Mesothelial cell of epicardium (in vitro differentiated cells): ENCODE data around the gene ACTN1. TPM values are rescaled to one million over a fixed set of nuclear protein-coding genes. Genes with fewer than 3 reads are reported as not detected.
A peak's percentile ranks its signal among the peaks of the same experiment; 100 is the strongest.

Experiments used
- DNase-seq, 2 experiments: peaks; one replicate each; pipeline ENCODE4 v3.0.0; 2021; ENCODE audit warnings: low spot score in 2 of 2; ENCODE audit not compliant: unreplicated experiment in 2 of 2
- H3K27ac Mint-ChIP-seq: 2 replicates; pipeline ENCODE4 v1.8.0; 2021; ENCODE audit warnings: mixed read lengths
- H3K27me3 Mint-ChIP-seq: 2 replicates; pipeline ENCODE4 v1.8.0; 2021; ENCODE audit warnings: low read depth, mixed read lengths
- H3K36me3 Mint-ChIP-seq: 2 replicates; pipeline ENCODE4 v1.8.0; 2021; ENCODE audit warnings: mixed read lengths
- H3K4me1 Mint-ChIP-seq: 2 replicates; pipeline ENCODE4 v1.8.0; 2021; ENCODE audit warnings: mixed read lengths
- H3K4me3 Mint-ChIP-seq: 2 replicates; pipeline ENCODE4 v1.8.0; 2021; ENCODE audit warnings: mild to moderate bottlenecking, moderate library complexity, mixed read lengths
- H3K9me3 Mint-ChIP-seq: 2 replicates; pipeline ENCODE4 v1.8.0; 2021; ENCODE audit warnings: mixed read lengths
- CTCF ChIP-seq: fragments of 200-600 bp; sonication (generic); IDR thresholded peaks from one replicate; pipeline ENCODE4 v1.5.0; 2021; ENCODE audit warnings: antibody characterized with exemption; ENCODE audit not compliant: unreplicated experiment
- total RNA-seq: library from RNA; stranded (reverse); gene quantifications from 3 replicates; pipeline ENCODE4 v1.2.1, GENCODE V29; 2021

The ACTN1 gene
- total RNA-seq, 1 donor from 2014 or later, result 166 TPM

GRCh38 chr14:68824517-68825347 is 154.4 kb downstream of the ACTN1 start:
- peak; percentile 64 for TF ChIP-seq CTCF
- Mint-ChIP-seq H3K9me3 (no peaks in the 10 kb centered on the region), H3K27ac (no peak overlapping the region), H3K4me1 (peaks cover 12% of the 10 kb centered on the region), H3K4me3 (no peak overlapping the region), H3K27me3 (no peaks in the 10 kb centered on the region), H3K36me3 (no peaks in the 10 kb centered on the region)
- peak in 1 of 2 experiments; percentile 80 for DNase-seq

GRCh38 chr14:68824207-68824516 is 154.9 kb downstream of the ACTN1 start:
- no peak for TF ChIP-seq CTCF
- no peaks in the 10 kb centered on the region for H3K9me3 Mint-ChIP-seq
- H3K27me3 Mint-ChIP-seq, result no peaks in the 10 kb centered on the region
- H3K4me3 Mint-ChIP-seq, result no peak overlapping the region
- H3K36me3 Mint-ChIP-seq, result no peaks in the 10 kb centered on the region
- H3K27ac Mint-ChIP-seq, result no peak overlapping the region
- peaks cover 18% of the 10 kb centered on the region for H3K4me1 Mint-ChIP-seq
- no peak for DNase-seq

Other genes starting within 250 kb of the ACTN1 start
- 377 to 390 TPM (median 382 TPM) in 3 replicates for gene ZFP36L1, start 186.2 kb downstream of the ACTN1 start, total RNA-seq
- 61.8 to 64.9 TPM (median 64.4 TPM) in 3 replicates for gene DCAF5, start 173.8 kb upstream of the ACTN1 start, total RNA-seq
- 27.4 to 30.6 TPM (median 29.8 TPM) in 3 replicates for gene EXD2, start 212.2 kb upstream of the ACTN1 start, total RNA-seq